Hepatocyte (in vitro differentiated cells): ENCODE measurements around the gene PTPRM. TPM values are rescaled to one million over a fixed set of nuclear protein-coding genes. Genes with fewer than 3 reads are reported as not detected.

Experiments
- DNase-seq: peaks from one replicate; pipeline ENCODE4 v3.0.0-alpha.2; 2016; ENCODE audit warnings: low spot score
- H2AFZ ChIP-seq: fragments of 200-600 bp; sonication (generic); 2 replicates; pipeline ENCODE4 v1.6.0; 2016; ENCODE audit warnings: antibody characterized with exemption, mild to moderate bottlenecking
- H3K27ac ChIP-seq: fragments of 200-600 bp; sonication (generic); 2 replicates; pipeline ENCODE4 v1.5.1; 2016; ENCODE audit warnings: mild to moderate bottlenecking
- H3K27me3 ChIP-seq: fragments of 200-600 bp; sonication (generic); 2 replicates; pipeline ENCODE4 v1.6.1; 2016
- H3K36me3 ChIP-seq: fragments of 200-600 bp; sonication (generic); replicated peaks from 2 replicates; pipeline ENCODE4 v1.5.1; 2016; ENCODE audit warnings: low read depth; ENCODE audit not compliant: insufficient read depth
- H3K4me1 ChIP-seq: fragments of 200-600 bp; sonication (generic); 2 replicates; pipeline ENCODE4 v1.5.1; 2016; ENCODE audit warnings: mild to moderate bottlenecking, moderate library complexity; ENCODE audit not compliant: insufficient read depth
- H3K4me2 ChIP-seq: fragments of 200-600 bp; sonication (generic); 2 replicates; pipeline ENCODE4 v1.6.0; 2016
- H3K4me3 ChIP-seq: fragments of 200-600 bp; sonication (generic); 2 replicates; pipeline ENCODE4 v1.5.1; 2016; ENCODE audit warnings: mild to moderate bottlenecking
- H3K79me2 ChIP-seq: fragments of 200-600 bp; sonication (generic); 2 replicates; pipeline ENCODE4 v1.6.0; 2017; ENCODE audit warnings: mild to moderate bottlenecking
- H3K9me2 ChIP-seq: fragments of 200-600 bp; sonication (generic); replicated peaks from 2 replicates; pipeline ENCODE4 v1.6.0; 2017; ENCODE audit warnings: mild to moderate bottlenecking; ENCODE audit not compliant: insufficient read depth
- H3K9me3 ChIP-seq: fragments of 200-600 bp; sonication (generic); 2 replicates; pipeline ENCODE4 v1.5.1; 2016; ENCODE audit warnings: low read depth, mild to moderate bottlenecking
- H4K20me1 ChIP-seq: fragments of 200-600 bp; sonication (generic); 2 replicates; pipeline ENCODE4 v1.6.0; 2016; ENCODE audit warnings: mild to moderate bottlenecking; ENCODE audit not compliant: insufficient read depth, poor library complexity, severe bottlenecking
- EZH2 ChIP-seq: fragments of 200-600 bp; sonication (generic); IDR thresholded peaks from 2 replicates; pipeline ENCODE4 v1.6.1; 2016; ENCODE audit warnings: antibody characterized with exemption, mild to moderate bottlenecking, borderline replicate concordance
- EZH2phosphoT487 ChIP-seq: fragments of 200-600 bp; sonication (generic); IDR thresholded peaks from one replicate; pipeline ENCODE4 v1.6.1; 2018; ENCODE audit warnings: antibody characterized with exemption, mild to moderate bottlenecking, low read depth, moderate library complexity; ENCODE audit not compliant: unreplicated experiment, severe bottlenecking
- WGBS: methylation state at CpG from one replicate; pipeline ENCODE4 v1.1.6; 2016; ENCODE audit warnings: low lambda C conversion rate; ENCODE audit errors: missing lambda C conversion rate; 5-methylcytosine and 5-hydroxymethylcytosine counted together
- polyA plus RNA-seq: library from polyadenylated mRNA; unstranded; fragments of >200 nt; fragmentation: Nextera tagmentation; extraction: Ambion mirVana; gene quantifications from 2 replicates; pipeline ENCODE4 v1.2.1, GENCODE V29; 2016
- total RNA-seq: library from RNA; depleted of rRNA; stranded (reverse); fragments of >200 nt; gene quantifications from 2 replicates; pipeline ENCODE4 v1.2.3, GENCODE V29; 2014
- TF ChIP-seq, protein P1 (sequence below): fragments of 200-600 bp; sonication (generic); IDR thresholded peaks from 2 replicates; pipeline ENCODE4 v1.5.1; 2016; ENCODE audit warnings: antibody characterized with exemption, mild to moderate bottlenecking; ENCODE audit not compliant: poor library complexity

The PTPRM gene
- total and polyA plus RNA-seq, 2 experiments from 2014 or later: 26.1 to 47.4 TPM

DNA sequence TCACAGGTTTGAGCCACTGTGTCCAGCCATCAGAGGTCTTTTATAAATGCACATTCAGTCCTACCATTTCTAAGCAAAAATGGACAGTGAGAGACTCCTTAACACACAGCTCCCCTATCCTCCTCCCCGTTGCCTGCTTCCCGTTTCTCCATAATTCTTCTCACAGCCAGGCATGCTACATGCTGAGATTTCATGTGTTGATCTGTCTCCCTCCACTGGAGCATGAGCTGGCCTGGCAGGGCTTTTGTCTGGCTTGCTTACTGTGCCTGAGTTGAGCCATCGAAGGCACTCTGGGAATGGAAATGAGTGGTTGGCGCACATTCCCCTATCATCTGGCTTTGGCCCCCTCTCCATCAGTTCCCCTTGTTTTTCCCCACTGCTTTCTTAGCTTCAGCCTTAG is 413.5 kb downstream of the PTPRM start:
- H3K4me1 ChIP-seq: no peaks in the 10 kb centered on the region
- H3K4me2 ChIP-seq: no peak overlapping the region
- no peak for DNase-seq
- H3K27me3 ChIP-seq: no peaks in the 10 kb centered on the region
- H3K9me3 ChIP-seq: no peaks in the 10 kb centered on the region
- H3K36me3 ChIP-seq: no peaks in the 10 kb centered on the region
- TF ChIP-seq EZH2: no peak
- H2AFZ ChIP-seq: no peak overlapping the region
- no peak overlapping the region for H3K4me3 ChIP-seq
- no peaks in the 10 kb centered on the region for H3K79me2 ChIP-seq
- 88% methylated on average over 4 of the region's 4 CpGs for WGBS
- no peaks in the 10 kb centered on the region for H3K9me2 ChIP-seq
- no peaks in the 10 kb centered on the region for H4K20me1 ChIP-seq
- H3K27ac ChIP-seq: no peak overlapping the region

DNA sequence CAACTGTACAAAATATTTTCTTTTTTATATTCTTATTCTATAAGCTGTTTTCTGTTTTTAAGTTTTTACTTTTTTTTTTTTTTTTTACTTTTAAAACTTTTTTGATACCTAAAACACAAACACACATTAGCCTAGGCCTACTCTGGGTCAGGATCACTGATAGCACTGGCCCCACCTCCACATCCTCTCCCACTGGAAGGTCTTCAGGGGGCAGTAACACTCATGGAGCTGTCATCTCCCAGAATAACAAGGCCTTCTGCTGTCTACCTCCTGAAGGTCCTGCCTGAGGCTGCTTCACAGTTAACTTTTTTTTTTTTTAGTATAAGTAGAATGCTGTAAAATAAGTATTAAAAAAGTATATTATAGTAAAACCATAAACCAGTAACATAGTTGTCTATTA is 415.1 kb downstream of the PTPRM start:
- Histone ChIP-seq H3K4me2 (no peak overlapping the region), H3K79me2 (no peaks in the 10 kb centered on the region), H3K9me3 (no peaks in the 10 kb centered on the region), H3K4me1 (no peaks in the 10 kb centered on the region), H3K36me3 (no peaks in the 10 kb centered on the region), H3K27ac (no peak overlapping the region), H3K9me2 (no peaks in the 10 kb centered on the region), H3K27me3 (no peaks in the 10 kb centered on the region), H2AFZ (no peak overlapping the region), H4K20me1 (no peaks in the 10 kb centered on the region), H3K4me3 (no peak overlapping the region)
- TF ChIP-seq EZH2: no peak
- no peak for TF ChIP-seq EZH2phosphoT487
- TF ChIP-seq, protein P1, sequence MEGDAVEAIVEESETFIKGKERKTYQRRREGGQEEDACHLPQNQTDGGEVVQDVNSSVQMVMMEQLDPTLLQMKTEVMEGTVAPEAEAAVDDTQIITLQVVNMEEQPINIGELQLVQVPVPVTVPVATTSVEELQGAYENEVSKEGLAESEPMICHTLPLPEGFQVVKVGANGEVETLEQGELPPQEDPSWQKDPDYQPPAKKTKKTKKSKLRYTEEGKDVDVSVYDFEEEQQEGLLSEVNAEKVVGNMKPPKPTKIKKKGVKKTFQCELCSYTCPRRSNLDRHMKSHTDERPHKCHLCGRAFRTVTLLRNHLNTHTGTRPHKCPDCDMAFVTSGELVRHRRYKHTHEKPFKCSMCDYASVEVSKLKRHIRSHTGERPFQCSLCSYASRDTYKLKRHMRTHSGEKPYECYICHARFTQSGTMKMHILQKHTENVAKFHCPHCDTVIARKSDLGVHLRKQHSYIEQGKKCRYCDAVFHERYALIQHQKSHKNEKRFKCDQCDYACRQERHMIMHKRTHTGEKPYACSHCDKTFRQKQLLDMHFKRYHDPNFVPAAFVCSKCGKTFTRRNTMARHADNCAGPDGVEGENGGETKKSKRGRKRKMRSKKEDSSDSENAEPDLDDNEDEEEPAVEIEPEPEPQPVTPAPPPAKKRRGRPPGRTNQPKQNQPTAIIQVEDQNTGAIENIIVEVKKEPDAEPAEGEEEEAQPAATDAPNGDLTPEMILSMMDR: no peak
- no peak for DNase-seq

DNA sequence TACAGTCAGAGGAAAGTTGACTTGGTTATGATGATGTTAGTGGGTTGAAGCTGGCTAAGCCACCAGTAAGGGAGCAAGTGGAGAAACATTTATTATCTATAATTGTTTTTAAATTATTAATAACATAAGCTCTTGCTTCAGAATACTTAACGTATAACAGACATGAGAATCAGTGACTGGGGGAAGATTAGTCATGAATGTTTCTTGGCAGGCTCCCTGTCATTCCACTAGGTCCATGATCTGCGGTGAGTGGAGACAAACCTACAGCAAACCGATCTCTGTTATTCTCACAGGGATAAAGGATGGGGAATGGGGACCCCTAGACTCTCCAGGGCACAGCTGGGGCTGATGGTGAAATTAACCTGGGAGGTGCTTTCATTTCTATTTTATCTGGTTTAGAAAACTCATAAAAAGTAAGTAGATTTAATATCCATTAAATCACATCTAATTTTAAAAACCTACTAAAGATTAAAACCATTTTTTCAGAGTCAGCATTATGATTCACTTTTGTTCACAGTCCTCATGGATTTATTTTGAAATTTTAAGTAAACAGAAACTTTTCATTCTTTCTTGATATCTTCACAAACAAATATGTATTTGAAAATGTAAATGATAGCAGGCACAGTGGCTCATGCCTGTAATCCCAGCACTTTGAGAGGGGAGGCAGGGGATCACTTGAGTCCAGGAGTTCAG is 420.3 kb downstream of the PTPRM start:
- H3K79me2 ChIP-seq: no peaks in the 10 kb centered on the region
- no peak overlapping the region for H2AFZ ChIP-seq
- H3K4me3 ChIP-seq: no peak overlapping the region
- H4K20me1 ChIP-seq: no peaks in the 10 kb centered on the region
- no peak overlapping the region for H3K27ac ChIP-seq
- no peaks in the 10 kb centered on the region for H3K9me2 ChIP-seq
- H3K27me3 ChIP-seq: no peaks in the 10 kb centered on the region
- 75% methylated on average over 3 of the region's 3 CpGs for WGBS
- H3K4me1 ChIP-seq: no peaks in the 10 kb centered on the region
- DNase-seq: no peak
- no peak overlapping the region for H3K4me2 ChIP-seq
- no peaks in the 10 kb centered on the region for H3K9me3 ChIP-seq
- TF ChIP-seq, protein P1: no peak
- TF ChIP-seq EZH2: no peak
- TF ChIP-seq EZH2phosphoT487: no peak
- H3K36me3 ChIP-seq: no peaks in the 10 kb centered on the region

DNA sequence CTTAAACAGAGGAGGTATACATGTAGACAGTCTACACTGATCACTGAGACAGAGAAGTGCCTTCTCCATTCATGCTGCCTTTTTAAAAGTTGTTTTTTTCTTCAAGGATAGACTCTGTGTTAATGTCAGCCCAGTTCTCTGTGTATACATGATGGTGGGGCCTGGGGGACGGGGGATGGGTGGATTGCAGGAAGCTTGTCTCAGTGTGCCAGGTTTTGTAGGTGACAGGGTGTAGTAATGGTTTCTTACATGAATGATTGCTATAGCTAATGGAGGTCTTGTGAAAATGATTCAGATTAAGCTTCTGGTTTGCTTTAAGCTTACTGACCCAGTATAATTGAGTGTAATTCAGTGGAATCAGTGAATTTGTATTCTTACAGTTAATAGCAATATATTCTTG is 423.6 kb downstream of the PTPRM start:
- H3K79me2 ChIP-seq: no peaks in the 10 kb centered on the region
- no peak overlapping the region for H2AFZ ChIP-seq
- no peaks in the 10 kb centered on the region for H4K20me1 ChIP-seq
- H3K4me3 ChIP-seq: no peak overlapping the region
- H3K9me2 ChIP-seq: no peaks in the 10 kb centered on the region
- no peak for TF ChIP-seq EZH2phosphoT487
- no peak for TF ChIP-seq EZH2
- TF ChIP-seq, protein P1: no peak
- no peaks in the 10 kb centered on the region for H3K27me3 ChIP-seq
- no peak for DNase-seq
- WGBS: 73% methylated on average over 1 of the region's 1 CpG
- H3K9me3 ChIP-seq: no peaks in the 10 kb centered on the region
- H3K4me2 ChIP-seq: no peak overlapping the region
- H3K27ac ChIP-seq: no peak overlapping the region
- H3K36me3 ChIP-seq: no peaks in the 10 kb centered on the region
- no peaks in the 10 kb centered on the region for H3K4me1 ChIP-seq
